Colonic mucosa (tissue), 4 donors: ENCODE results near the gene FOXA3. TPM values are rescaled to one million over a fixed set of nuclear protein-coding genes. Genes with fewer than 3 reads are reported as not detected.

Source experiments
- DNase-seq: peaks from one replicate; pipeline ENCODE4 v3.0.0-alpha.2; 2020
- H3K27ac ChIP-seq: fragments of 200-600 bp; one replicate; pipeline ENCODE4 v1.8.0; 2021
- H3K27me3 ChIP-seq: fragments of 200-600 bp; one replicate; pipeline ENCODE4 v1.8.0; 2021
- H3K36me3 ChIP-seq: fragments of 200-600 bp; one replicate; pipeline ENCODE4 v1.8.0; 2021
- H3K4me1 ChIP-seq: fragments of 200-600 bp; one replicate; pipeline ENCODE4 v1.8.0; 2021; ENCODE audit warnings: mild to moderate bottlenecking
- H3K4me3 ChIP-seq: fragments of 200-600 bp; one replicate; pipeline ENCODE4 v1.8.0; 2021
- H3K9ac ChIP-seq, 2 donors: one replicate each; pipeline ENCODE4 v1.7.0; 2013; ENCODE audit warnings: control low read depth in 2 of 2, low read depth in 2 of 2, low read length in 2 of 2
- H3K9me3 ChIP-seq: fragments of 200-600 bp; one replicate; pipeline ENCODE4 v1.8.0; 2021
- intact Hi-C: fragments of 100-400 bp; cut with DNase I; formaldehyde crosslinking; loops from one replicate; pipeline ENCODE4 v1.14.1; 2022
- total RNA-seq, 2 donors: library from RNA; stranded (reverse); fragmentation: NEBNext Ultra II Directional in 1 of 2; extraction: Animal tissue kit (Norgen Biotek cat#: 25700) in 1 of 2; gene quantifications; one replicate each; pipeline ENCODE4 v1.2.1, GENCODE V29; 2021
- TF ChIP-seq, protein P1 (sequence below): fragments of 200-600 bp; IDR thresholded peaks from one replicate; pipeline ENCODE4 v1.8.0; 2022; ENCODE audit warnings: antibody characterized with exemption, mild to moderate bottlenecking
- donor health status: healthy.
- donor health status: DM: no; HTN: no; CAD: no.
- donor health status: DM: no; HTN: no; CAD: no.

The FOXA3 gene
- 10 to 100 TPM; 48.5 to 55.9 TPM for total RNA-seq

DNA sequence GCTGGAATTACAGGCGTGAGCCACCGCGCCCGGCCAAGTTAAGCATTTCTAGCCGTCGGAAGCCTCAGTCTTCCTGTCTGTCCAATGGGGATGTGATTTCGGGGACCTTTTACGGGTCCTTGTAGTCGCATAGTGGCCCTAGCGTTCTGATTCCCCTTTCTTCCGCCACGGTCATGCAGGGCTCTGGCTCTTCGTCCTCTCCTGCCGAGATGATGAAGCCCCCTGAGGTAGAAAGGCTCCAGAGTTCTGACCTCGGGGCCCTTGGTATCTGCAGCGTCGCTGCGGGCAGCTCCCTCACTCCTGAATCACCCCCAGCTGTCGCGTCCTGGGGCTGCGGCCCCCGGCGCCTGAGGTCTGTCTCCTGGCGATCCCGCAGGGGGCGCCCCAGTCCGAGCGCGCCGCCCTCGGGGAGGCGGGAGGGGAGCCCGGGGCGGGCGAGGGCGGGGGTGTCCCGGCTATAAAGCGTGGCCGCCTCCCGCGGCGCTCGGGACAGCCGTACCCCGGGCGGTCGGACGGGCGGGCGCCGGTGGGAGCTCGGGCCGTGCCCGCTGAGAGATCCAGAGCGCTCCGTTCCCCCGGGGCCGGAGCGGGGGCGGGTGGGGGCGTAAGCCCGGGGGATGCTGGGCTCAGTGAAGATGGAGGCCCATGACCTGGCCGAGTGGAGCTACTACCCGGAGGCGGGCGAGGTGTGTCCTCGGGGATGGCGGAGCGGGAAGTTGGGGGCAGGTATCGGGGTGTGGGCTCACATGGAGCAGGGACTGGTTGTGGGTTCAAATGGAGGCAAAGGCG, at the start of gene FOXA3:
FOXA3 (plus strand) TSS at position 487 of the 789 bp plus-strand sequence; CDS start at position 618, 131 bp downstream.
- intact Hi-C loops, result loop anchor here (1.0 kb wide), 1 partner anchor 19 kb away; no protein-coding TSS in a partner anchor
- H3K27ac ChIP-seq, result peak within 1 kb of the TSS; percentile 61
- no peaks in the 10 kb centered on the region for H3K36me3 ChIP-seq
- H3K27me3 ChIP-seq, result no peaks in the 10 kb centered on the region
- H3K4me1 ChIP-seq, result peaks cover 6% of the 10 kb centered on the region
- H3K4me3 ChIP-seq, result peak within 1 kb of the TSS; percentile 77
- H3K9me3 ChIP-seq, result no peaks in the 10 kb centered on the region
- peak; percentile 80 for DNase-seq
- H3K9ac ChIP-seq, result peak within 1 kb of the TSS; percentile 64 to 96
- TF ChIP-seq, protein P1, sequence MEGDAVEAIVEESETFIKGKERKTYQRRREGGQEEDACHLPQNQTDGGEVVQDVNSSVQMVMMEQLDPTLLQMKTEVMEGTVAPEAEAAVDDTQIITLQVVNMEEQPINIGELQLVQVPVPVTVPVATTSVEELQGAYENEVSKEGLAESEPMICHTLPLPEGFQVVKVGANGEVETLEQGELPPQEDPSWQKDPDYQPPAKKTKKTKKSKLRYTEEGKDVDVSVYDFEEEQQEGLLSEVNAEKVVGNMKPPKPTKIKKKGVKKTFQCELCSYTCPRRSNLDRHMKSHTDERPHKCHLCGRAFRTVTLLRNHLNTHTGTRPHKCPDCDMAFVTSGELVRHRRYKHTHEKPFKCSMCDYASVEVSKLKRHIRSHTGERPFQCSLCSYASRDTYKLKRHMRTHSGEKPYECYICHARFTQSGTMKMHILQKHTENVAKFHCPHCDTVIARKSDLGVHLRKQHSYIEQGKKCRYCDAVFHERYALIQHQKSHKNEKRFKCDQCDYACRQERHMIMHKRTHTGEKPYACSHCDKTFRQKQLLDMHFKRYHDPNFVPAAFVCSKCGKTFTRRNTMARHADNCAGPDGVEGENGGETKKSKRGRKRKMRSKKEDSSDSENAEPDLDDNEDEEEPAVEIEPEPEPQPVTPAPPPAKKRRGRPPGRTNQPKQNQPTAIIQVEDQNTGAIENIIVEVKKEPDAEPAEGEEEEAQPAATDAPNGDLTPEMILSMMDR, result peak; percentile 76

DNA sequence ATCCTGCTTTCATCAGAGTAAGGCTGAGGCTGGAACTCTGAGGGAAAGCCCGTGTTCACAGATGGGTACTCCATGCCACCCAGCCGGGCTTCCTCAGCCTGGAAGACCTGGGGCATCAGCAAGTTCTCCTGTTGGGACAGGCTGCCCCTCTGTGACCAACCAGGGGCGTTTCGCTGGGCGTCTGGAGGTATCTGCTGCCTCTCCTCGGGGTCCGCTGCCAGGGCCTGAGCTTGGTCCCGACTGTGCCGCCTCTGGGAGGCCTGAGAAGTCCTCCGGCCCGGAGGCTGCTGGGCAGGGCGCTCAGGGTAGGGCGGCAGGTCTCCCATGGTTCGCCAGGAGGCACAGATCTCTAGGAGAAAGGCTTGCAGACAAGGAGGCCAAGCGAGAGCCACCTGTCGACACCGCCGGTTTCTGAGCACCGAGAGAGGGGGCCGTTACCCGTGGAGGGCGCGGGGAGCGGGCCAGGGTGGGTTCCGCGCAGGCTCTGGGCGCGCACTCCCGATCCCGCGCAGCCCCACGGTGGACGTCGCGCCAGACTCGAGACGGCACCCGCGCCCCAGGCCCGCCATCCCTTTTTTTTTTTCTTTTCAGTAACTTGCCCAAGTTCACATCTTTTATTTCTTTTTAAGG, 49.2 kb upstream of the FOXA3 start, which contains the start of gene RSPH6A:
RSPH6A (minus strand) TSS at position 458 of the 630 bp plus-strand sequence; CDS start at position 326, 132 bp downstream.
- Histone ChIP-seq H3K4me3 (peak within 1 kb of the TSS; percentile 19), H3K27ac (no peak within 1 kb of the TSS), H3K36me3 (no peaks in the 10 kb centered on the region), H3K9me3 (no peaks in the 10 kb centered on the region), H3K27me3 (no peaks in the 10 kb centered on the region), H3K4me1 (no peaks in the 10 kb centered on the region), H3K9ac (no peak within 1 kb of the TSS)
- TF ChIP-seq, protein P1, result no peak
- intact Hi-C loops, result loop anchor here (10.0 kb wide), 1 partner anchor 70 kb away; the partner anchor contains the start of gene IRF2BP1
- DNase-seq, result no peak

GRCh38 chr19:45815481-45816216, 48.5 kb upstream of the FOXA3 start:
- Histone ChIP-seq H3K4me1 (no peaks in the 10 kb centered on the region), H3K4me3 (peak overlapping the region; percentile 19), H3K9me3 (no peaks in the 10 kb centered on the region), H3K9ac (no peak overlapping the region), H3K27me3 (no peaks in the 10 kb centered on the region), H3K27ac (no peak overlapping the region), H3K36me3 (no peaks in the 10 kb centered on the region)
- DNase-seq, result no peak
- TF ChIP-seq, protein P1, result no peak
- intact Hi-C loops, result loop anchor here (10.0 kb wide), 1 partner anchor 69 kb away; the partner anchor contains the start of gene IRF2BP1

DNA sequence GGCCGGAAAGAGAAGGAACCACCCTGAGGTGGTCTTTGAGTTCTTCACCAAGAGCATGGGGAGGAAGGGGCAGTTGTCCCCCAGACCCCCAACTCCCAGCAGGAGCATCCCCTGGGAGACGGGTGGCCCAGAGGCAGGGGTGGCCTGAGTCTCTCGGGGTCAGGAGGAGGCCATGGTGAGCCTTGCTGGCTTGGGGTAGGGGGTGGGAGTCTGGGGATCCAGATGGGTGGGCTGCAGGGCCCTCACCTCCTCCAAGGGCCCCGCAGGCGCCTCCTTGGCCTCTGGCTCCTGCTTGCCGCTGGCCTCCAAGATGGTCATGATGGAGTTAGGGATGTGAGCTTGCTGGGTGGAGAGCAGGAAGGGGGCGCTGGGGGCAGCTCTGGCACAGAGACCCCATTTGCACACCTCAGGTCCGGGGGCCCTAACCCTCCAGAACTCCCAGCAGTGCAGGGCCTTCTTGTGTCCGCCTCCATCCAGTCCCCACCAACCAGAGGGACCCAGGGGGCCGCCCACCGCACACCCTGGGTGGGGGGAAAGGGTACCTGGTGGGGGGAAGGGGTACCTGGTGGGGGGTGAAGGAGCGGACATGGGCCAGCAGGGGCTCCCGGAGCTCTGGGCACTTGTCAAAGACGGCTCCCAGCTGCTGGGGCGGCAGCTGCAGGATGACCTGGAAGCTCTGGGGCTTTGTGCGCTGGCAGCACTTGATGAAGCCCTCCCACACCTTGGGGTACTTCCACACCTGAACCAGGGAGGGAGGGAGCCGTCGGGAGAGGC, 47.7 kb upstream of the FOXA3 start:
- Histone ChIP-seq H3K27me3 (no peaks in the 10 kb centered on the region), H3K9ac (no peak overlapping the region), H3K36me3 (no peaks in the 10 kb centered on the region), H3K27ac (no peak overlapping the region), H3K9me3 (no peaks in the 10 kb centered on the region), H3K4me1 (no peaks in the 10 kb centered on the region), H3K4me3 (no peak overlapping the region)
- no peak for DNase-seq
- intact Hi-C loops, result loop anchor here (10.0 kb wide), 1 partner anchor 68 kb away; the partner anchor contains the start of gene IRF2BP1
- TF ChIP-seq, protein P1, result no peak
